Upper lobe of right lung (tissue), 1 donor: ENCODE results near the gene GRHL1. TPM values are rescaled to one million over a fixed set of nuclear protein-coding genes. Genes with fewer than 3 reads are reported as not detected.
"Not testable (repeated sequence)": the region's sequence is repeated elsewhere in the genome, so short reads cannot be mapped to it uniquely, and the experiment has no call there.

Experiments
- ATAC-seq: fragments of 200-7000 bp; cut with Tn5 transposase; one replicate; pipeline ENCODE4 v1.9.1; 2020; ENCODE audit warnings: mild to moderate bottlenecking, moderate library complexity
- DNase-seq: peaks from one replicate; pipeline ENCODE4 v3.0.0-alpha.2; 2020
- H3K27ac ChIP-seq: fragments of 200-600 bp; one replicate; pipeline ENCODE4 v1.8.0; 2022
- H3K27me3 ChIP-seq: fragments of 200-600 bp; one replicate; pipeline ENCODE4 v1.8.0; 2022; ENCODE audit warnings: mild to moderate bottlenecking
- H3K36me3 ChIP-seq: fragments of 200-600 bp; one replicate; pipeline ENCODE4 v1.8.0; 2022
- H3K4me1 ChIP-seq: fragments of 200-600 bp; one replicate; pipeline ENCODE4 v1.8.0; 2022
- H3K4me3 ChIP-seq: fragments of 200-600 bp; one replicate; pipeline ENCODE4 v1.8.0; 2022; ENCODE audit warnings: mild to moderate bottlenecking
- H3K9me3 ChIP-seq: fragments of 200-600 bp; one replicate; pipeline ENCODE4 v1.8.0; 2022
- CTCF ChIP-seq: fragments of 200-600 bp; IDR thresholded peaks from one replicate; pipeline ENCODE4 v1.8.0; 2022; ENCODE audit warnings: antibody characterized with exemption
- intact Hi-C: fragments of 100-400 bp; cut with DNase I; formaldehyde crosslinking; loops from one replicate; pipeline ENCODE4 v1.11.0; 2022
- total RNA-seq: library from RNA; stranded (reverse); fragmentation: NEBNext Ultra II Directional; extraction: Animal tissue kit (Norgen Biotek cat#: 25700); gene quantifications from one replicate; pipeline ENCODE4 v1.2.1, GENCODE V29; 2021
- donor health status: DM: no; HTN: yes; CAD: no; lungs with severe emphysema.

Gene GRHL1
- total RNA-seq, 1 donor from 2014 or later, result 2.7 TPM

- H3K9me3 ChIP-seq, result no peaks in the 10 kb centered on the region
- intact Hi-C loops, result no loop called here
- no peak overlapping the region for H3K4me3 ChIP-seq
- H3K36me3 ChIP-seq, result no peaks in the 10 kb centered on the region
- no peaks in the 10 kb centered on the region for H3K27me3 ChIP-seq
- peak overlapping the region; percentile 80 for H3K27ac ChIP-seq
- DNase-seq (no peak), ATAC-seq (no peak)
- peaks cover 30% of the 10 kb centered on the region for H3K4me1 ChIP-seq
- TF ChIP-seq CTCF, result no peak
Observed at GRCh38 chr2:10030311-10030736, 78.8 kb downstream of the GRHL1 start.

- H3K4me3 ChIP-seq, ATAC-seq, intact Hi-C loops, H3K27me3 ChIP-seq, H3K27ac ChIP-seq, H3K36me3 ChIP-seq, DNase-seq, H3K9me3 ChIP-seq: not testable (repeated sequence)
- peaks cover 35% of the 10 kb centered on the region for H3K4me1 ChIP-seq
Observed at GRCh38 chr2:10030798-10031197, 79.3 kb downstream of the GRHL1 start.

- Histone ChIP-seq H3K4me3 (no peak overlapping the region), H3K27me3 (no peaks in the 10 kb centered on the region), H3K4me1 (peaks cover 48% of the 10 kb centered on the region), H3K27ac (no peak overlapping the region), H3K9me3 (no peaks in the 10 kb centered on the region), H3K36me3 (no peaks in the 10 kb centered on the region)
- DNase-seq (no peak), ATAC-seq (no peak)
- TF ChIP-seq CTCF, result no peak
- intact Hi-C loops, result no loop called here
Observed at GRCh38 chr2:10031886-10032745, 80.6 kb downstream of the GRHL1 start.

GRCh38 chr2:10032746-10033105 lies 81.2 kb downstream of the GRHL1 start:
- Histone ChIP-seq H3K4me1 (peaks cover 54% of the 10 kb centered on the region), H3K4me3 (no peak overlapping the region), H3K27ac (no peak overlapping the region), H3K27me3 (no peaks in the 10 kb centered on the region), H3K9me3 (no peaks in the 10 kb centered on the region), H3K36me3 (no peaks in the 10 kb centered on the region)
- DNase-seq, result no peak
- intact Hi-C loops, result no loop called here
- ATAC-seq, result no peak
- no peak for TF ChIP-seq CTCF

GRCh38 chr2:10033251-10034006 lies 81.9 kb downstream of the GRHL1 start:
- Histone ChIP-seq H3K27ac (no peak overlapping the region), H3K4me1 (peaks cover 61% of the 10 kb centered on the region)

More at GRCh38 chr2:10033251-10034006, 81.9 kb downstream of the GRHL1 start:
- H3K27me3 ChIP-seq, result no peaks in the 10 kb centered on the region
- H3K4me3 ChIP-seq, result no peak overlapping the region
- H3K9me3 ChIP-seq, result no peaks in the 10 kb centered on the region
- ATAC-seq (no peak), DNase-seq (no peak)
- intact Hi-C loops, result no loop called here
- no peak for TF ChIP-seq CTCF
- no peaks in the 10 kb centered on the region for H3K36me3 ChIP-seq
